H1 (cell line): ENCODE results near the gene TRIM7.

Source experiments
- CTCF ChIP-seq, 3 experiments: IDR thresholded peaks; 1 replicate in 2 of 3; 2 replicates in 1 of 3; pipeline versions ENCODE4 v1.5.1 to v1.6.1; 2011; ENCODE audit warnings: low read length in 3 of 3, mild to moderate bottlenecking in 3 of 3, inconsistent platforms in 2 of 3, low read depth in 1 of 3, moderate library complexity in 1 of 3; ENCODE audit not compliant: insufficient read depth in 1 of 3; ENCODE audit errors: control extremely low read depth in 1 of 3
- EP300 ChIP-seq, 2 experiments: IDR thresholded peaks; 1 replicate in 1 of 2; 2 replicates in 1 of 2; pipeline ENCODE4 v1.6.1; 2011 to 2012; ENCODE audit warnings: low read depth in 2 of 2, low read length in 2 of 2, mild to moderate bottlenecking in 2 of 2, borderline replicate concordance in 1 of 2, inconsistent platforms in 1 of 2, moderate library complexity in 1 of 2
- POLR2A ChIP-seq, 2 experiments: IDR thresholded peaks; 1 replicate in 1 of 2; 2 replicates in 1 of 2; pipeline ENCODE4 v1.6.1; 2011; ENCODE audit warnings: low read depth in 2 of 2, low read length in 2 of 2, mild to moderate bottlenecking in 2 of 2; ENCODE audit errors: control extremely low read depth in 1 of 2
- POLR2AphosphoS5 ChIP-seq: IDR thresholded peaks from 2 replicates; pipeline ENCODE4 v1.6.1; 2011; ENCODE audit warnings: low read depth, low read length
- RAD21 ChIP-seq, 2 experiments: IDR thresholded peaks in 1 of 2; conservative IDR thresholded peaks in 1 of 2; 2 replicates each; pipeline ENCODE4 v1.6.1; 2011; ENCODE audit warnings: low read depth in 2 of 2, low read length in 2 of 2, improper control_type of control experiment in 1 of 2, inconsistent platforms in 1 of 2, mild to moderate bottlenecking in 1 of 2, moderate library complexity in 1 of 2
- TCF12 ChIP-seq: IDR thresholded peaks from 2 replicates; pipeline ENCODE4 v1.6.1; 2011; ENCODE audit warnings: low read depth, mild to moderate bottlenecking, low read length
- TF ChIP-seq, protein P1 (sequence below): IDR thresholded peaks from 2 replicates; pipeline ENCODE4 v1.6.1; 2011; ENCODE audit warnings: low read depth, mild to moderate bottlenecking, low read length; ENCODE audit not compliant: insufficient read depth

GRCh38 chr5:181163487-181164075, 41.4 kb downstream of the TRIM7 start:
- no peak for TF ChIP-seq CTCF (IDR thresholded peaks at IDR 0.05; ENCODE audit: control extremely low read depth in 1 of 3, insufficient read depth in 1 of 3, low read depth in 1 of 3, low read length in 3 of 3)
- TF ChIP-seq POLR2A (IDR thresholded peaks at IDR 0.05; ENCODE audit: control extremely low read depth in 1 of 2, low read depth in 2 of 2, low read length in 2 of 2): no peak
- no peak for TF ChIP-seq POLR2AphosphoS5
- TF ChIP-seq EP300 (IDR thresholded peaks at IDR 0.05; ENCODE audit: borderline replicate concordance in 1 of 2, low read depth in 2 of 2, low read length in 2 of 2): no peak
- no peak for TF ChIP-seq TCF12
- TF ChIP-seq RAD21 (IDR thresholded peaks at IDR 0.05 in 1 of 2, conservative IDR thresholded peaks at IDR 0.05 in 1 of 2; ENCODE audit: low read depth in 2 of 2, low read length in 2 of 2): no peak
- TF ChIP-seq, protein P1, sequence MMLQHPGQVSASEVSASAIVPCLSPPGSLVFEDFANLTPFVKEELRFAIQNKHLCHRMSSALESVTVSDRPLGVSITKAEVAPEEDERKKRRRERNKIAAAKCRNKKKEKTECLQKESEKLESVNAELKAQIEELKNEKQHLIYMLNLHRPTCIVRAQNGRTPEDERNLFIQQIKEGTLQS: no peak
